ENCODE results near the gene TRAM2.
"Not testable (repeated sequence)": the region's sequence is repeated elsewhere in the genome, so short reads cannot be mapped to it uniquely, and the experiment has no call there.

TRAM2 gene

GRCh38 chr6:52489881-52490280 is 87.0 kb downstream of the TRAM2 start:
- no peak for DNase-seq (ENCODE audit: low read depth)

GRCh38 chr6:52483671-52484003 is 93.2 kb downstream of the TRAM2 start:
- DNase-seq (ENCODE audit: low read depth) = no peak

DNA sequence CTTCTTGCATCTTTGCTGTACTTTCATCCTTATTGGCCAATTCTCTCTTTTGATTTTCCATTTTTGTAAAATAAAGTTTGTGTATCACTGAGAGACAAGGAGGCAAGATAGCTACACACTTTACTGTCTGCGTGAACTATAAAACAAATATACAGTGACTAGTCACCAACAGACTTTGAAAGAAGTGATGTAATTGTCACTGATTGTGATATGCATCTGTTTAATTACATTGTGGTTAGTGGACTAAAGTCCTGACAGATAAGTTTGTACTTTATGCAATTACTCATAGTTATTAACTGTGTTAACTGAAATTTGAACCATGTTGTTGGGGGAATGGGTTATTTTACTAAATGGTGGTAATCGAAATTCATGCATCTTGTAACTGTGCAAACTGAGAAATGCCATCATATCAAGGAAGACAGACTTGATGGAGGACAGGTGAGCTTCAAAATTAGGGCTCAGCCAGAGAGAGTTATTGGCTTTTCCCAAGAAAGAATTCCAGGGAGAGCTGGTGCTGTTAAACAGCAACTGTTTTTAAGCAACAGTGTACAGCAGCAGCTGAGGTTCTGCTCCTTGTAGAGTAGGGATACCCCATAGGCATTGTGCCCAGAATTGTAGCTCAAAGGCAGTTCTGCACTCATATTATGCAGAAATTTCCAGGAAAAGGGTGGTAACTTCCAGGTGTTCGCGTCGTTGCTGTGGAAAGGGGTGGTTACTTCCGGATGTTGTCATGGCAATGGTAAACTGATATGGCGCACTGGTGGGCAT is 93.8 kb downstream of the TRAM2 start:
- DNase-seq (ENCODE audit: low read depth) = no peak

GRCh38 chr6:52475307-52475706 is 101.6 kb downstream of the TRAM2 start:
- no peak for DNase-seq (ENCODE audit: low read depth)

DNA sequence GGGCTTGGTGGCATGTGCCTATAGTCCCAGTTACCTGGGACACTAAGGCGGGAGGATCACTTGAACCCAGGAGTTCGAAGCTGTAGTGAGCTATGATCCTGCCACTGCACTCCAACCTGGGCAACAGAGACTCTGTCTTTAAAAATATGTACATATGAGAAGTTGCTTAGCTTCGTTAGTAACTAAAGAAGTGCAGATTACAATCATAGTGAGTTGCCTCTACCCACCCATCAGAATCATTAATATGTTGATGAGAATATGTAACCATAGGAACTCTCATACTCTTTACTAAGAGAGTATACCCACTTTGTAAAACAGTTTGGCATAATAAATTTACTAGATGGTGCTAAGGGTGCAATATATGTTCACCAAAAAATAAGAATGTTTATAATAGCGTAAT is 102.7 kb downstream of the TRAM2 start:
- no peak for DNase-seq (ENCODE audit: low read depth)

GRCh38 chr6:52461194-52461593 is 115.7 kb downstream of the TRAM2 start:
- DNase-seq (ENCODE audit: low read depth) = not testable (repeated sequence)

DNA sequence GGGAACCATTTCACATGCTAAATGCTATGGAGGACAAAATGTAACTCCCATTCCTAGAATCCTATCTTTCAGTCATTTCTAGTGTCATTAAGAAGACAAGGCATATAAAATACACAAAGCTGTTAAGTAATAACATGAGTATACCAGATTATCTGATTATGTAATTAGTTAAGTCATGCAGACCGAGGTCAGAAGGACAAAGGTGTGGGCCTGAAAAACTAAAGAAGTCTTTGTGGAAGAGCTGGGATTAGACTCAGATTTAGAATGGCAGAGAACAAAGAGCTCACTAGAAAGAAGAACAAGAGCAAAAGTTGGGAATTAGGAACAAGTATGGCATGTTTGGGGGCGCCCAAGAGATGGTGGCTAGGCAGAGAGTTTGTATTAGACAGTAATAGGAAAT is 119.8 kb downstream of the TRAM2 start:
- DNase-seq (ENCODE audit: low read depth) = no peak

DNA sequence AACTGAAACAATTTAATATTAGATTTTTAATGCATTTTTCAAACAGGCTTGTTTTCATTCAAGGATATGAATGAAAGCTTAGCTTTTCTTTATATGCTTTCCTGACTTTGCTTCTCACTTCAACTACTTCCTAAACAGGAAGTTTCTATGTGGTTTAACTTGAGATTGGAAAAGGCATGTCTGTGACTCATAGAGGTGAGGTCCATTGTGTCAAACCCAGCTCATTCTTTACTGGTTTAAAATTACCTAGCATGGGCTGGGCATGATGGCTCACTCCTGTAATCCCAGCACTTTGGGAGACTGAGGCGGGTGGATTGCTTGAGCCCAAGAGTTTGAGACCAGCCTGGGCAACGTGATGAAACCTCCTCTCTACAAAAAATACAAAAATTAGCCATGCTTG is 122.3 kb downstream of the TRAM2 start:
- DNase-seq (ENCODE audit: low read depth) = no peak
